ENCODE data around the gene OR2AE1.

DNA sequence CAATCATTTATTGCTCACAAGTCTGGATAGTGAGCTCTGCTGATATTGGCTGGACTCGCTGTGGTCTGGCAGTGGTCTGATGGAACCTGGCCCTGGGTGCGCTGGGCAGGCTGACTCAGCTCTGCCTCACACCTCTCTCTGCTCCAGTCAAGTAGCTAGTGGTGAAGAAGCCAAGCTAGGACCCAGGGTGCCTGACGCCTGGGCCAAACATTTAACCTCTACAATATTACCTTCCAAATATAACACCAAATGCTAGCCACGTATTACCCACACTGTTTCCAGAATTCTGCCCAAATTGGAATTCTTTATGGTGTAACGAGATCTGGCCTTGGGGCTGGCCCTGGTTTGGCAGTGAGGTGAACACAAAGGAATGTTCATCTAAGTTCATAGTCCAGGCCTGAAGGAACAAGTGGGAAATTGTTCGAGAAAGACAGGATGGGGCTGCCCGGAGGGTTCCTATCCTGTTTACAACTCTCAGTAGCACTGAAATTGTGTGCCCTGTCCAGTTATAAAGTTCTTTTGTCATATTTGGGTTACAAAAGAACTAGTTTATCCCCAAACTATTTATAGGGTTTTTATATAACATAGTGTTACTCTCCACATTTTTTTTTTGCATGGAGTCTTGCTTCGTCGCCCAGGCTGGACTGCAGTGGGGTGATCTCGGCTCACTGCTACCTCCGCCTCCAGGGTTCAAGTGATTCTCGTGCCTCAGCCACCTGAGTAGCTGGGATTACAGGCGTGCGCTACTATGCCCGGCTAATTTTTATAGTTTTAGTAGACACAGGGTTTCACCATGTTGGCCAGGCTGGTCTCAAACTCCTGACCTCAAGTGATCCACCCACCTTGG, 16.3 kb downstream of the OR2AE1 start:
- TF ChIP-seq, protein P1, sequence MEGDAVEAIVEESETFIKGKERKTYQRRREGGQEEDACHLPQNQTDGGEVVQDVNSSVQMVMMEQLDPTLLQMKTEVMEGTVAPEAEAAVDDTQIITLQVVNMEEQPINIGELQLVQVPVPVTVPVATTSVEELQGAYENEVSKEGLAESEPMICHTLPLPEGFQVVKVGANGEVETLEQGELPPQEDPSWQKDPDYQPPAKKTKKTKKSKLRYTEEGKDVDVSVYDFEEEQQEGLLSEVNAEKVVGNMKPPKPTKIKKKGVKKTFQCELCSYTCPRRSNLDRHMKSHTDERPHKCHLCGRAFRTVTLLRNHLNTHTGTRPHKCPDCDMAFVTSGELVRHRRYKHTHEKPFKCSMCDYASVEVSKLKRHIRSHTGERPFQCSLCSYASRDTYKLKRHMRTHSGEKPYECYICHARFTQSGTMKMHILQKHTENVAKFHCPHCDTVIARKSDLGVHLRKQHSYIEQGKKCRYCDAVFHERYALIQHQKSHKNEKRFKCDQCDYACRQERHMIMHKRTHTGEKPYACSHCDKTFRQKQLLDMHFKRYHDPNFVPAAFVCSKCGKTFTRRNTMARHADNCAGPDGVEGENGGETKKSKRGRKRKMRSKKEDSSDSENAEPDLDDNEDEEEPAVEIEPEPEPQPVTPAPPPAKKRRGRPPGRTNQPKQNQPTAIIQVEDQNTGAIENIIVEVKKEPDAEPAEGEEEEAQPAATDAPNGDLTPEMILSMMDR (IDR thresholded peaks at IDR 0.05): no peak
- no peak for TF ChIP-seq POLR2A (IDR thresholded peaks at IDR 0.05)

Measured in Peyer's patch (tissue), 4 donors.